ENCODE measurements around the gene COASY. TPM values are rescaled to one million over a fixed set of nuclear protein-coding genes. Genes with fewer than 3 reads are reported as not detected.

Gene COASY
- total RNA-seq, 2 donors from 2014 or later = 20.8 to 21.1 TPM

GRCh38 chr17:42584880-42585279, 22.9 kb downstream of the COASY start:
- peaks cover 0 to 8% of the 10 kb centered on the region in 2 donors for H3K4me1 ChIP-seq (ENCODE audit: control insufficient read depth in 1 of 2, low read depth in 2 of 2)
- no peaks in the 10 kb centered on the region for H3K9me3 ChIP-seq
- DNase-seq (ENCODE audit: low spot score) (no peak), ATAC-seq (ENCODE audit: insufficient number of reproducible peaks, low FRiP score, low read depth) (no peak)
- H3K36me3 ChIP-seq = peaks cover 83% of the 10 kb centered on the region
- no peak overlapping the region for H3K4me3 ChIP-seq
- H3K27me3 ChIP-seq (replicated peaks; ENCODE audit: insufficient read depth) = no peaks in the 10 kb centered on the region
- H3K27ac ChIP-seq = no peak overlapping the region
- no peak for TF ChIP-seq CTCF (IDR thresholded peaks at IDR 0.05)

- Histone ChIP-seq H3K9me3 (no peaks in the 10 kb centered on the region), H3K4me1 (ENCODE audit: control insufficient read depth in 1 of 2, low read depth in 2 of 2) (peaks cover 0 to 8% of the 10 kb centered on the region in 2 donors), H3K36me3 (peaks cover 78% of the 10 kb centered on the region), H3K27me3 (replicated peaks; ENCODE audit: insufficient read depth) (no peaks in the 10 kb centered on the region), H3K27ac (no peak overlapping the region), H3K4me3 (no peak overlapping the region)
- no peak for ATAC-seq (ENCODE audit: insufficient number of reproducible peaks, low FRiP score, low read depth)
- no peak for DNase-seq (ENCODE audit: low spot score)
- no peak for TF ChIP-seq CTCF (IDR thresholded peaks at IDR 0.05)
Observed at GRCh38 chr17:42585353-42585752, 23.4 kb downstream of the COASY start.

- no peak for ATAC-seq (ENCODE audit: insufficient number of reproducible peaks, low FRiP score, low read depth)
- no peak for TF ChIP-seq CTCF (IDR thresholded peaks at IDR 0.05)
- no peaks in the 10 kb centered on the region for H3K9me3 ChIP-seq
- H3K4me1 ChIP-seq (ENCODE audit: control insufficient read depth in 1 of 2, low read depth in 2 of 2) = peaks cover 0 to 8% of the 10 kb centered on the region in 2 donors
- H3K36me3 ChIP-seq = peaks cover 78% of the 10 kb centered on the region
- H3K27me3 ChIP-seq (replicated peaks; ENCODE audit: insufficient read depth) = no peaks in the 10 kb centered on the region
- H3K4me3 ChIP-seq = no peak overlapping the region
- H3K27ac ChIP-seq = no peak overlapping the region
- DNase-seq (ENCODE audit: low spot score) = no peak
Observed at GRCh38 chr17:42586514-42587230, 24.7 kb downstream of the COASY start.

- H3K9me3 ChIP-seq = no peaks in the 10 kb centered on the region
- TF ChIP-seq CTCF (IDR thresholded peaks at IDR 0.05) = no peak
- H3K36me3 ChIP-seq = peaks cover 44% of the 10 kb centered on the region
- H3K4me1 ChIP-seq (ENCODE audit: control insufficient read depth in 1 of 2, low read depth in 2 of 2) = no peaks in the 10 kb centered on the region
- no peak overlapping the region for H3K4me3 ChIP-seq
- no peak overlapping the region for H3K27ac ChIP-seq
- DNase-seq (ENCODE audit: low spot score) (no peak), ATAC-seq (ENCODE audit: insufficient number of reproducible peaks, low FRiP score, low read depth) (no peak)
- no peaks in the 10 kb centered on the region for H3K27me3 ChIP-seq (replicated peaks; ENCODE audit: insufficient read depth)
Observed at GRCh38 chr17:42590886-42591285, 28.9 kb downstream of the COASY start.

GRCh38 chr17:42591411-42591810, 29.5 kb downstream of the COASY start:
- Histone ChIP-seq H3K27me3 (replicated peaks; ENCODE audit: insufficient read depth) (no peaks in the 10 kb centered on the region), H3K4me1 (ENCODE audit: control insufficient read depth in 1 of 2, low read depth in 2 of 2) (no peaks in the 10 kb centered on the region), H3K4me3 (no peak overlapping the region), H3K36me3 (peaks cover 42% of the 10 kb centered on the region), H3K9me3 (no peaks in the 10 kb centered on the region), H3K27ac (no peak overlapping the region)
- ATAC-seq (ENCODE audit: insufficient number of reproducible peaks, low FRiP score, low read depth) (no peak), DNase-seq (ENCODE audit: low spot score) (no peak)
- no peak for TF ChIP-seq CTCF (IDR thresholded peaks at IDR 0.05)

Data from thoracic aorta (tissue), 2 donors.